H1 (cell line): ENCODE data around the gene TFDP1. TPM values are rescaled to one million over a fixed set of nuclear protein-coding genes. Genes with fewer than 3 reads are reported as not detected.

Experiments used
- EP300 ChIP-seq, 2 experiments: IDR thresholded peaks; 1 replicate in 1 of 2; 2 replicates in 1 of 2; pipeline ENCODE4 v1.6.1; 2011 to 2012; ENCODE audit warnings: low read depth in 2 of 2, low read length in 2 of 2, mild to moderate bottlenecking in 2 of 2, borderline replicate concordance in 1 of 2, inconsistent platforms in 1 of 2, moderate library complexity in 1 of 2
- polyA plus RNA-seq, 7 experiments: library from polyadenylated mRNA; depleted of rRNA in 3 of 7; stranded (reverse) in 5 of 7; unstranded in 2 of 7; fragments of >200 nt in 5 of 7; fragments of 200-250 nt in 2 of 7; gene quantifications; 1 replicate in 5 of 7; 2 replicates in 1 of 7; 4 replicates in 1 of 7; pipeline versions ENCODE4 v1.2.1 to v1.2.3, GENCODE V29; 2011 to 2013; ENCODE audit warnings: missing spikeins in 2 of 7, mixed read lengths in 2 of 7
- total RNA-seq: library from RNA; stranded (reverse); fragmentation: NEBNext Ultra II Directional; extraction: Animal tissue kit (Norgen Biotek cat#: 25700); gene quantifications from 2 replicates; pipeline ENCODE4 v1.2.1, GENCODE V29; 2021

The TFDP1 gene
- total and polyA plus RNA-seq, 2 of the 8 experiments (the other 6 are each of a cell fraction or from before 2014, with no cell fraction given): 43.6 to 81.9 TPM

- no peak for TF ChIP-seq EP300 (IDR thresholded peaks at IDR 0.05; ENCODE audit: borderline replicate concordance in 1 of 2, low read depth in 2 of 2, low read length in 2 of 2)
These were observed 23.0 kb upstream of the TFDP1 start (continued) for GRCh38 chr13:113561417-113562084.
